NCI-H510A (cell line): ENCODE measurements around the gene TENM4.

Experiments used
- DNase-seq: peaks from one replicate; lab custom pipeline; 2025; lab: John Stamatoyannopoulos, UW

The TENM4 gene

DNA sequence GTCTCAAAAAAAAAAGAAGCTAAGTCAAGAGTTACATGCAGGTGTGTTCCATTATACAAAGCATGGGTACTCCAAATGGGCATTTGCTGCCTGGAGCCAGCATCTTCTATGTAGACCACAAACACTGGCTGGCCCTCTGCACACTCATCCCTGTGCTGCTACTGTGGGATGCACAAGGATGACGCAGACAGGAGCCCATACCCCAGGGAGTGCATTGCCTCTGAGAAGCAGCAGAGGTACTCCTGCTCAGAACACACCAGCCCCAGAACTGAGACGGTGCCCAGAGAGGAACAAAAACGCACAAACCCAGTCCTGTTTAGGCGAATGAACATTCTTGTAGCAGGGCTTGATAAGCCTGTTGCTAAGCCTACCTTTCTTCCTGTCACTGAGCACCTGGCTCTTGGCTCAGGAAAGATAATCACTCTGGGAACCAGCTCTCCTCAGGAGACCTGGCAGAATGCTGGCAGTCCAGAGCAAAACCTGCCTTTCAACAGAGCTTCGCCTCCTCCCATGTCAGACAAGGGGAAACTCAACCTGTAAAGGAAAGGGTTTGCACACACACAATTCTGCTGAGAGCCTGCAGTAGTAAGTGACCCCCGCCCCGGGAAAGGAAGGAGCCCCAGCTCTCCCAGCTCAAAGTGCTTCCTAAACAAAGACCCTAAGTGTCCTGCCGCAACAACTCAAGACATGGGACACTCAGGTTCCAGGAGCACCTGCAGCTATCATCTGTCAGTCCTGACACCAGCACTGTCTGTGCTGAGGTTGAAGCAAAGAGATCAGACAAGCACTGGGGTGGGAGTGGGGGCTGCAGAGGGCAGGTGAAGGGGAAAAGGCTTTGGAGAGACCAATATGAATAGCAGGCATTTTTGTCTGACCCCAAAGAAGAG lies 145.7 kb downstream of the TENM4 start:
- no peak for DNase-seq

DNA sequence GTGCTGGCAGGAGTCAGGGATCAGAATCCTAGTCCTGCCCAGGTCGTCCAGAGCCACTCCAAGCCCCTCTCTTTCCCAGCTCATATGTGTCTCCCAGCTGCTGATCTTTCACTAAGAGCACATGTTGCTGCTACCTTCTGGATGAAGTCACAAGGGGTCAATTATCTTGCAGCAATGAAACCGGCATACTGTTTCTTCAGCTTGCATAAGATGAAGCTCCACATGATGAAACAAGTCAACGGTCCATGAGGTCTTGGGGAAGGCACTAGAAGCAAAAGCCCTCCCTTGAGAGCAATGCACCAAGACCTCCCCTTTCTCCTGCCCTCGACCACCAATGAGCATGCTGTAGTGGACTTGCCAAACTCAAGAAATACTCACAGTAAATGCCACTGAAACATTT lies 148.9 kb downstream of the TENM4 start:
- DNase-seq: no peak

DNA sequence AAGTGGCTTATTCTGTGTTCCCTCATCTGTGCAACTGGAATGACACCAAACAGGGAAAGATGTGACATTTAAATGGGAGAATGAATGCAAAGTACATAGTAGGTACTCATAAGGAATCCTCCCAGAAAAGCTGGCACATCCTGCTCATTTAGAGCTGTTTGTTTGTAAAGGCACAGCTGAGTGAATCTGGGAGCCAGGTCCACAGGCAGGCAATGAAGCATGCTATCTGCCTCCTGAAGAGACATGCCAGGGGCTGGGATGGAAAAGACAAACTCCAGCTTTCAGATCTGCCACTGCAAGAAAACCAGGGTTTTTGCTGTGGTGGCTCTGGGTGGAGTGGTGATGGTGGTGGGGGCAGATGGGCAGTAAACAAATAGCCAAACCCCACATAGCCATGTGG lies 150.1 kb downstream of the TENM4 start:
- no peak for DNase-seq

DNA sequence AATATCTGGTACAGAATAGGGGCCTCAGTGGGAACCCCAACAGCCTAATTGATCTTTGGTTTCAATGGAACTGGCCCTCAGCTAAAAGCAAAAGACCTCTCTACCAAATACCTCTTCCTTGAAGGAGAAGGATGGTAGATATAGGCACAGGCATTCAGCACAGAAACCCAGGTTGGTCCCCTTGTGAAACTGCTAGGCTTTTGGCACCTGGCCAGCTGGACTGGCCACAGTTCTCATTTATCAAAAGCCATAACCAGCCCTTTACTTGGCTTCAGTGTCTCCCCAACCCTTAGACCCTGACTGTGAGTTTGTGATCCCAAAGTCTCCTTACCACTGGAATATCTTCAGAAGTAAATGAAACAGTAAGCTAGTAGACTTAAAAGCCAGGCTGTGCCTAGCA lies 152.9 kb downstream of the TENM4 start:
- no peak for DNase-seq

DNA sequence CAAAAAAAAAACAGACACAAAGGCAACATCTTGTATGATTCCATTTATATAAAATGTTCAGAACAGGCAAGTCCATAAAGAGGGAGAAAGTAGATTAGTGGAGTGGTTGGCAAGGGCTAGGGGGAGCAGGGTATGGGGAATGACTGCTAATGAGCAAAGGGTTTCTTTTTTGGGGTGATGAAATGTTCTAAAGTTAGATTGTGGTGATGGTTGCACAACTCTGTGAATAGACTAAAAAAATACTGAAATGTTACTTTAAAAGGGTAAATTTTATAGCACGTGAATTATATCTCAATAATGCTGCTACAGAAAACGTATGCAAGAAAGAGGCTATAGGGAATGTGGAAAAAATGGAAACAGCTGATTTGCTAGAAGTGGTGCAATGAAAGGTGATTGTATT lies 155.1 kb downstream of the TENM4 start:
- DNase-seq: no peak

DNA sequence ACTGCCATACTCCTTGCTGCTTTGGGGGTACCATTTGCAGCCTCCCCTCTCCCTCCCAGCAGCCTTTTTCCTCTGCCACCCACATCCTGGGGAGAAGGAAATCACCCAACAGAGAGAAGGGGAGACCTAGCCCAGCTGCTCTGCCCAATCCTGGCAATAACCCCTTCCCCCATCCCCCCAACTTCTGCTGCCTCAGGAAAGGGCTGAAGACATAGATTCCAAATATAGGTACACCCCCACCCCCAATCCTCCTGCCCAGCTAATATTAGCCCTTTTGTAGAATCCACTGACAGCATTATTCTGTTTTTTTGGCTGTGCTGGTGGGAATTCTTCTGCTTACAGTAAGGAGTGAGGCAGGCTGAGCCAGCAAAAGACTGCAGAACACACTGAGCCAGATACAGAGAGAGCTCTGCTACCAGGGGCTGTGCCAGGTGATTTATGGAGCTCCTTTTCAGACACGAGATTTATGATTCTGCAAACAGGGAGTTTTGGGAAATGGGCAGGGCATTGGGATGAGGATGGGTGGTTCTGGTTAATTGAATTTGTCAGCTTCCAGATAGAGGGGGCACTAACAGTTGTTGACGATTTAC lies 164.0 kb downstream of the TENM4 start:
- no peak for DNase-seq

DNA sequence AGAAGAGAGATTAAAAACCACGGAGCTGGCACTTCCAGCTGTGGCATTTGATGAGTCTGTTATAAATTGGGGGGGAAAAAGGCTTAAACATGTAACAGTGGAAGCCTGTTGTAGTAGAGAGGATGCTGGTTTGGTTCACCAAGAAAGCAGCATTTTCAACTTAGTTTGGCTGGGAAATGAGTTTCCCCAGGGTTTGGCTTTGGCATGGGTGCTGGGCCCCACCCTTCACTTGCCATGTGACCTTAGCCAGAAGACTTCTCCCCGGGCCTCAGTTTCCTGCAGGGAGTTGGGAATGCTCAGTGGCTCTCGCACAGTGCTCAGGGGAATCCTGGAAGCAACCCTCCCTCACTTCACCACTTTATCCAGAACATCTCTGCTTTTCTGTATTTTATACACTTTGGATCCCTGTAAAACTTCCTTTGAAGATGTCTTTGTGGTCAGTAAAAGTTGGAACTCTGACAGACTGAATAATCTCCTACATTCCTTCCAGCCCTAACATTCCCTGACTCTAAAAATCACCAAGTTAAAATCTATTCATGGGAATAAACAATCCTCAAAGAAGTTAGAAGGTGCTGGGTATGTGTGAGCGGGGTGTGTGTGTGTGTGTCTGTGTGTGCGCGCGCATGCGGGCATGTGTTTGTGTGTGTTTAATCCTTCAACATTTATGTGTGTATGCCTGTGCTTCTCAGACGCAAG lies 166.0 kb downstream of the TENM4 start:
- DNase-seq: no peak

DNA sequence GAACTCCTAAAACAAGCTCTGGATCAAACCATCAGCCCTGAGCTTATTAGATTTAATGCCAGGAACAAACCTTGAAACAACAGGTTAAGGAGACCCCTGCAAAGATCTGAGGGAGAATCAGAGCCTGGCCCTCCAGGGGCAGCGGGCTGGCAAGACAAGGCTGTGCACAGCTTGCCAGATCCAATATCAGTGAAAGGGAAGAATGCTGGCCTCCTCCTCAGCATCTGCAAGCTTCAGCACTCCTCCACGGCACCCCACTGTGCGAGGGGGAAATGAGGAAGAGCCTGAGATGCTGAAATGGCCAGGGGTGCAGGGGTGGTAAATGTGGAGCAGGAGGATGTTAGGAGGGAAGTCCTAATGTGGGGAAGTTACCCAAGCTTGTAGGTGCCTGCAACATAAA lies 167.0 kb downstream of the TENM4 start:
- no peak for DNase-seq

DNA sequence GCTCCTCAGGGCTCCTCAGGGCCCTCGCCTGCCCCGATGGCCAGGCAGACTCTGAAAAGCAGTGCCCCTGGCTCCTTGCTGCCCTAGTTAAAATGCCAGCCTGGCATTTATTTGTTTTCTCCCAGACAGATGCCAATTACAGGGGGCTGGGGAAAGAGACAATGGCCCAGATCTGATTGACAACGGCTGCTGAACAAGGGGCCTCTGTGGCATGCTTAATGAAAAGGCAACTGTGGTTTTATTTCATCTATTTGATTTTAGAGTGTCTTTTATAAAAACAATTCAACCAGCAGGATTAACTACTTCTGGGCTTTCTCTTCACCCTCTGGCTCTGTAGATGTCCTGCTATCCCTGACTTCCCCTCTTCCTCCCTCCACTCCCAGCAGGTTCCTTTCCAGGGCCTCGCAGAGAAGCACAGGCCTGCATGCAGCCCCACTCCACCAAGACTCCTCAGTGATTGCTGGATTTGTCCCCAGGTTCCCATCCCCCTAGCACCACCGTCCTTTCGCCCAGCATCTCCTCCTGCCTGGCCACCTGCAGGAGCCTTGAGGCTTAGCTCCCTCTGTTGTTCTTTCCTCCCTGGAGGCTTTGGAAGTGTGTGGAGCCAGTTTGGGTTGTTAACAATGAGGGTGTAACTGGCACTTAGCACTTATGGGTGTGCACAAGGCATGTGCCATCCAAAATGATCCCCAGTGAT lies 171.1 kb downstream of the TENM4 start:
- DNase-seq: no peak

DNA sequence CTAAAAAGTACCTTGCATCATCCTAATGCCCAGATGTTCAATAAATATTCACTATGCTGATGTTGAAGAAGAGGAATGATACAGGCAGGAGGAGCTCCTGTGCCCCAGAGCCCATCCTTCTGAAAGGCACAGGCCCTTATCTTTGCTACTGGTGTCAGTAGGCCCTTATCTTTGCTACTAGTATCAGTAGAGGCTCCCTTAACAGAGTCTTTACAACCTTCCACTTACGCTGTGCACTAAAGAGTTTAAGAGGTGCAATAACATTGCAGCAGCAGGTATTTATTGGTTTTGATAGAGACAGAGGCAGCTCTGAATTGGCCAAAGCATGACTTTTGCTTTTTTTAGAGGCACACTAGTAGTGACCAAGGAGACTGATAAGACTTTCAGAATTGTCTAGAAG lies 174.4 kb downstream of the TENM4 start:
- no peak for DNase-seq

DNA sequence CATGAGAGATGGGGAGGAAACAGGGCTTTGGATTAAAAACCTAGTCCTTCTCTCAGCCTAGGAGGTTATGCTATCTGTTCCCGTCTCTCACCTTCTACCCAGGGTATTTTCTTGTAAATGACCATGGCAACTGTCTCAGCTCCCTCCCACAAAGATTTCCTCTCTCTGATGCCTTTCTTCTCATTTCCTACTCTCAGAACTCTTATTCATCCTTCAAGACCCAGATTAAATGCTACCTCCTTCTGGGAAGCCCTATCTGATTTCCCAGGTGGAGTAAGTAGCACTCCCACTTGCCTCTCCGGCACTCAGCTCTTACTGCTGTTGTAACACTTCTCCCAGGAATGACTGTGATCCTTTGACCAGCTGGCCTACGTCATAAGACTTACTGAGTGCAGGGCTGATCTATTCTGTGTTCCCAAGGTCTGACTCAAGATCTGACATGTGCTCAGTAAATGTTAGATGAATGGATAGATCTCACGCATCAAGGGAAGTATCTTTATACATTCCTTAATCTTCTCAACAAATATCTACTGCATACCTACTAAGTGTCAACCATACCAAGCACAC lies 175.0 kb downstream of the TENM4 start:
- no peak for DNase-seq

DNA sequence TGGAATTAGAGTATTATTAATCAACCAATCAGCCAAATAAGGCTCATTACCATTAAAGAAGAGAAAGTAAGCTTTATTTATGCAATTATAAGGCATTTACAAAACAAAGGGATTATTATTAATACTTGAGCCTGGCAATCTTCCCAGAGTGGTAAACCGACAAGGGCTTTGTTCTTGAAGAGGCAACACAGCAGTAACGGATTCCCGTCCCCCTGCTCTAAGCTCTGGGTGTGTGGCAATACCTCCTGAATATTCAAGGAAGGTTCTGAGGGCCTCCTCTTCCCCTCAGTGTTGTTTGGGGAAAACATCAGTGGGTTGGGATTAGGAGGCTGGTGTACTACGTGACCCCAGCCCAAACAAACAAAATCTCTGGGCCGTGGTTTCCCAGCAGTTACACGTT lies 176.5 kb downstream of the TENM4 start:
- no peak for DNase-seq

DNA sequence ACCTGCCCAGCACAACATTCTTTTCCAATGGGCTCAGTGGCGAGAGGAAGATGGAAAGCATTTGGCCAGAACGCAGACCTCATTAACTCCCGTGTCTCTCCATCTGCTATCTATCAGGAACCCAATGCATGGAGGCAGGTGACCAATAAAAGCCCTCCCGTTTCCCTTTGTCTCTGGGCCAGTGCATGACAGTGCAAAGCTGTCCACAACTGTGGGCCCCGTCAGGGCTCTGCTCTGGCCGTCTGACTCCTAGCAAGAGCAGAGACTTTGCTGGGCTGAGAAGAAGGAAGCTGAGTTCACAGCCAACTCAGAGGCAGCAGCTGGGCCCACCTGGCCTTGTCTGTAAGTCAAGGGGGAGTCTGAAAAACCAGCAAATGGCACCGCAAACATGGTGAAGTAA lies 177.8 kb downstream of the TENM4 start:
- DNase-seq: no peak

DNA sequence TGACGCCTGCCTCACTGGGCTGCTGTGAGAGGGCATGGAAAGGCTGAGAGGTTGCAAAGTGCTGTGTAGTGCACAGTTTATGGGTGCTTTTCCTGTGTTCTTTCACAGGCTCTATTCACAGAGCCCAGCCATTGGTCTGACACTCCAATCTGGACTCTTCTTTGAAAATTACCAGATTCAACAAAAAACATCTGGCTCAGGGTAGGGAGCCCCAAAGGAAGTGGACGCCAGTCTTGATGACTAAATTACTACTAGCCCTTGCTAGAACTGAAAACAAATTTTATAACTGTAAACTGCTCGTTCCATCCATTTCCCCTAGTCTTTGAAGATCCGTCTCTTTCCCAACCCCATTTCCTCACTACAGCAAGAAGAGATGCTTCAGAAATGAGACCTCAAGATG lies 178.6 kb downstream of the TENM4 start:
- no peak for DNase-seq

DNA sequence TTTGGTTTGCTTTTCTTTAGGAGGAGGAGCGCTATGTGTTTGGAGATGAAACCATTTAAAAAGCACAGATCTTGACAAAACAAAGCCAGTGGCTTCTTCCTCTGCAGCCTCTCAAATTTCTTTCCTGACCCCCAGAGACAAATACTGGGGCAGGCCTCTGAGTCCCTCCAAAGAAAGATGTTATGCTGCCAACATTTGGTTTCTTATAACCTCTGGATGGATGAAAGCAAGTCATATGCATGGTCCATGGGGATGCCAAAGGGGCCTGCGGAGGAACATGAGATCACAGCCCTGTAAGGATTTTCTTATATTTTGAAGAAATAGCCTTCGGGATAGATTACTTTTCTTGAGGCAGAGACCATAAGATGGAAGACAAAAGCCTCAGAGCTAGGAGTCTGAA lies 179.1 kb downstream of the TENM4 start:
- DNase-seq: no peak

DNA sequence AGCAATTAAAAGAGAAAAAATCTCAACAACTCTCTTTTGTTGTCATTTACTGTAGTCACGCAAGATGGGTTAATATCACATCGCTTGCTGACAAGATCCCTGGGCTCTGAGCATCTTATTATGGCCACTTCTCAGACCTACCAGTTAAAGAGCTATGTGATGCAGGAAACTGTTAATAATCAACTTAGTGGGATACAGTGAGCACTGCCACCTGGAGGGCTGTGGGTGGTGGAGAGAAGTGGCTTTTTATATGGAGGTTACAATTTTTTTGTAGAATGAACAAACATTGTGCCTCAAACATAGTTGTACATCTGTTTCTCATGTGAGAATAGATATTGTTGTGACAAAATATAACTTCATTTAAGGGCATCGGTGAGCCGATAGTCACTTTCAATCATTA lies 181.0 kb downstream of the TENM4 start:
- no peak for DNase-seq

DNA sequence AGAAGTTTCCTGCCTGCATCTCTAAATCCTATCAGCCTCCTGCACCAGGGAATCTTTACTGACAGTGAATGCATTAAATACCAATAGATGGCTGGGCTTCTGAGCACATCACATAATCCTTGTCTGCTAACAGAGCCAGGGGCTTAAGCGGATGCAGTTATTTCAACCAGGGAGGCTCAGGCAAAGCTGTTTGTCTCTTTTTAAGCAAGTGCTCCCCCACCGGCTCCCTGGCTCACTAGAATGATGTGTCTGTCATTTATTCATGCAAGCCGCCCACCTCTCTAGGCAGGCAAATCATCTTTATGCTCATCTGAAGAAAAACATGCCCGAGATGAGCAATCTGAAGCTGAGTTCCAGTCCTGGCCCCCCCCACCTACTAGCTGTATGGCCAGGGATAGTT lies 182.3 kb downstream of the TENM4 start:
- no peak for DNase-seq

DNA sequence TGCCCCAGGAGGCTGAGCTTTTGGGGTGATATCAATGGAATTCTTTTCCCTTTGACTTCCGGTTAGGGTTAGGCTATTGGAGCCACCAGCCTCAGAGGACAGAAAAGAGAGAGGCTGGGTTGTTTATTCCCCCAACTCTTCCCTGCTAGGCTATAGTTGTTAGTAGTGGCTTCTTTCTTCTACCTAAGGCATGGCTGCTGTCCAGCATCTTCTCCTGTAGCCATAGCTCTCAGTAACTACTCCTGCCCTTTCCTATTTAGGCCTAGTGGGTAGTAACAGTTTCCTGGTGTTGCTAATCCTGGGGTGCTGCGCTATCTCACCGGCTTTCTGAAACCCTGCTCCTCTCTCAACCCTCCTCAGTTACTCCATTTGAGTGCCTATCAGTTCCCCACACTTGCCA lies 184.9 kb downstream of the TENM4 start:
- no peak for DNase-seq

DNA sequence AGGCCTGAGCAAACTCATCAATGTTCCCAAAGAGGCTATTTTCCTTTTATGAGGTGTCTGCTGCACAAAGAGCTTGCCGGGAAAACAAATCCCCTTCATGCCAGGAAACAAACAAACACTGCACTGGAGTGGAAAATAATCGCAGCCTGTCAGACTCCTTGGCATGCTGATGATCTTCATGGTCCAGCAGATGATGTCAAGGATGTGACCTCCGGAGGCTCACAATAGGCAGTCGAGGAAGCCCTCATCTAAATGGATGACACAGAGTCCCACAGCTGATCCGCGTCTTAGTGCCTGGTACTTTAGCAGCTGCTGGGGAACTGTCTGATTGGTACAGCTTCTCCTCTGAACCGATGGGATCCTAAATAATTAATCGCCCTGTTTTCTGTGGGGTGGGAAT lies 187.6 kb downstream of the TENM4 start:
- no peak for DNase-seq

DNA sequence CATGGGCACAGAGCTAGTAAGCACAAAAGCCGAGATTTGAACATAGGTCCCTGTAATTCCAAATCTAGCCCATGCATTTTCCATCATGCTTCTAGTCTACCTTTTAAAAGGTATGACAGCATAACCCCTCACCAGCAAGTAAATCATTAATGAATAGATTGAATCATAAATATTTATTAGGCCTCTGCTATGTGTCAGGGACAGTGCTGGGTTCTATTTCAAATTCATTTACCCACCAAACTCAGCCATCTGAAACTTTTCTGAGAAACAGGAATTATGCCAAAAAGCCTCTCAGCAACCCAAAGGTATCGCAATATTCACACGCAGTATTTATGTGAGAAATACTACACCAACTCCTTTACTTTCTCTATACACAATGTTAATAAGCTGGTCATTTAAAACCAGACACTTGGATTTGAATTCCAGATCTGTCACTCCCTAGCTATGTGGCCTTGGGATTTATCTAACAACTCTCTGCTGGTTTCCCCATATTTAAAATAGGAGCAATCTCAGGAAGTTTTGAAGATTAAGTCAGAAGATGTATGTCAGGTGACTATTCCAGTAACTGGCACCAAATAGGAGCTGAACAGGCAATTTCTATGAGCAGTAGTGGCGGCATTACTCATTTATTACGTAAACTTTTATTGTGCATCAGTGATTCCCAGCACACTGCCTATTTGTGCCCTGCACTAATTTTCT lies 191.4 kb downstream of the TENM4 start:
- no peak for DNase-seq

DNA sequence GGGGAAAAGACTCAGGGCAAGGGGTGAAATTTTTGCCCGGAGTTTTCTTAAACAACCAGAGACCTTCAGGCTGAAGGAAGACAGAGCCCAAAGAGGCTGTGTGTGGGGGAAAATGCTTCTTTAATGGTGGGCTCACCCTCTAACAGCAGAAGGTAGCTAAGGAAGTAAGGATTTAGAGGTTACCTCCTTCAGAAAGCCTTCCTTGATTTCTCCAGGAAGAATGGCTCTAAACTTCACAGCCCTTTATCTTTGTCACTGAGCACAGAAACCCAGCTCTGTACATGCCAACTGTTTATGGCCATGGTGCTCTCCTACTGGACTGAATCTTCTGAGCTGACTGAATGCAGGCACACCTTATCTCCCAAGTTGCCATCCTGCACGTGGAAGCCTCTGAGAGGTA lies 196.0 kb downstream of the TENM4 start:
- DNase-seq: no peak
